Dedifferentiated amniotic fluid mesenchymal stem cell (primary cell): ENCODE measurements around the gene COL4A5.
A peak's percentile ranks its signal among the peaks of the same experiment; 100 is the strongest.
"Not testable (repeated sequence)": the region's sequence is repeated elsewhere in the genome, so short reads cannot be mapped to it uniquely, and the experiment has no call there.

Source experiments
- DNase-seq: peaks from one replicate; pipeline ENCODE4 v3.0.0-alpha.2; 2016; ENCODE audit errors: extremely low spot score

COL4A5 gene

DNA sequence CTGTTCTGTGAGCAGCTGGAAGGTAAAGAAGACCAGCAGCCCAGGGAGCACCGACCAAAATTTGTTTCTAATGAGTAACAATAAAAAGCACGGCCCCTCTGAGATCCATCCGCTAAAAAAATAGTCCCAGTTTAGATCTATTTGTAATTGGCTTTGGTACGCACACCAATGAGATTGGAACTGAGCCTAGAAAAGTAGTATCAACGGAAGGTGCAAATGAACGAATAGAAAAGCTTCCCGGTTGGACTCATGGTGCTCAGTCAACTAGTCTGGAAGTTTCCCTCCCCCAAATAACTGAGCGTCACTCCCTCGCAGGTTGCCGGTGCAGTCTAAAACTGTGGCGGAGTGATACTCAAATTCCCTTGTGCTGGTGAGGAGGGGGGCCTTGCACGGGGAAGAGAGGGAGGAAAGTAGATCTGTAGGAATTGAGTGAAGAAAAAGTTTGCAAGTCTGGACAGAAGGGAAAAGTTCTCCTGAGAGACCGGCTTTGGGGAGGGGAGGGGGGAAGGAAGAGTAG, at the start of gene COL4A5:
TSS of gene COL4A5 (plus strand) at position 413 of the 517 bp plus-strand sequence. CDS start 288 bp downstream, outside the sequence.
- DNase-seq: peak; percentile 78

DNA sequence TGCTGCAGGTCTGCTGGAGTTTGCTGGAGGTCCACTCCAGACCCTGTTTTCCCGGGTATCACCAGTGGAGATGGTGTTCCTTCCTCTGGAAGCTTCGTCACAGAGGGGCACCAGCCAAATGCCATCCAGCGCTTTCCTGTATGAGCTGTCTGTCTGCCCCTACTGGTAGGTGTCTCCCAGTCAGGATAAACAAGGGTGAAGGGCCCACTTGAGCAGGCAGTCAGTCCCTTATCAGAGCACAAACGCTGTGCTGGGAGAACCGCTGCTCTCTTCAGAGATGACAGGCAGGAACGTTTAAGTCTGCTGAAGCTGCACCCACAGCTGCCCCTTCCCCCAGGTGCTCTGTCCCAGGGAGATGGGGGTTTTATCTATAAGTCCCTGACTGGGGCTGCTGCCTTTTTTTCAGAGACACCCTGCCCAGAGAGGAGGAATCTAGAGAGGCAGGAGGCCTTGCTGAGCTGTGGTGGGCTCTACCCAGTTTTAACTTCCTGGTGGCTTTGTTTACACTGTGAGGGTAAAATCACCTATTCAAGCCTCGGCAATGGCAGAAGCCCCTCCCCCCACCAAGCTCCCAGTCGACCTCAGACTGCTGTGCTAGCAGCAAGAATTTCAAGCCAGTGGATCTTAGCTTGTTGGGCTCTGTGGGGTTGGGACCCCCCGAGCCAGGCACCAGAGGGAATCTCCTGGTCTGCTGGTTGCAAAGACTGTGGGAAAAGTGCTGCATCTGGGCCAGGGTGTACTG, 48.5 kb upstream of the COL4A5 start:
- not testable (repeated sequence) for DNase-seq

DNA sequence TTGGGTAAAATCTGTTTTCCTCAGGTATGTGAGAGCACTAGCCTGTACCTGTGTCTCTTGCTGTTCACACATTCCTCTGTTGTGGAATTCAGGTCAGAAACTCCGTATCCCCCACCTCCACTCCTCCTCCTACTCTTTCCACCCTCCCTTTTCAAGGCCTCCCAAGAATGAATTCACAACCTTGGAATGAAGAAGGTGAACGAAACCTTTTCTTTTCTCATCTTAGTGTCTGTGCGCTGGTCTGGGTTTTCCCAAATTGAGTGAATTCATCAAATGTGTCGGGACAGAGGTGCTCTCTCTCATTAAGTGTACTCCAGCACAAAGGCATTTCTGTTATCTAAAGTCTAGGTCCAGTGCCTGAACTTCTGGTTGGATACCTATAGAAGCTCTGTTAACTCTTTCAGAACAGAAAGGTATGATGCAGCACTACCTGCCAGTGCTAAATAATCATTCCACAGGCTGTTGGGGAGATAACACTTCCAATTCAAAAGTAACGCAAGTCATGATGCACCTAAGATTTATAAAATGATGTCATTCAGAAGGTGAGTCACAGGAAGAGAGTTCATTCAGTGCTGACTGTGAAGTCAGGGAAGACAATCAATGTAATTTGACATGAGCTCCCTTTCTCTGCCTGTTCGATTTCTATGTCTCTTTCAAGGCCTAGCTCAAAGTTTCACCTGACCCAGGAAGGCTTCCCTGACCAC, 43.3 kb upstream of the COL4A5 start:
- DNase-seq: no peak

DNA sequence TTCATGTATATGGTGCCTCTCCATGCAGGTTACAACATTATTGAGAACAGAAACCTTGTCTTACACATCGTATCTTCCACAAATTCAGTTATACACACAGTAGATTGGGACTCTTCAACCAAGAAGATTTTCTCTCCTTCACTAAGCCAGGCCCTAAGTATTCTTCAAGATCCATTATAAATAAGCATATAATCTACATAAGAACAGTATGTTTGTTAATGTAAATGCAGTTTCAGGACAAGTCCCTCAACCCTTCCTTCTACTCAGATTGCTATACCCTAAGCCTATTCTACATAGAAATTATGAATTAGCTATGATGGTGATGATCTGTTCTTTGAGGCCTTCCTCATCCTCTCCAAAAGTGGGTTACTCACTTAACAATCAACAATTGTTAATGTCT, 42.7 kb upstream of the COL4A5 start:
- no peak for DNase-seq

DNA sequence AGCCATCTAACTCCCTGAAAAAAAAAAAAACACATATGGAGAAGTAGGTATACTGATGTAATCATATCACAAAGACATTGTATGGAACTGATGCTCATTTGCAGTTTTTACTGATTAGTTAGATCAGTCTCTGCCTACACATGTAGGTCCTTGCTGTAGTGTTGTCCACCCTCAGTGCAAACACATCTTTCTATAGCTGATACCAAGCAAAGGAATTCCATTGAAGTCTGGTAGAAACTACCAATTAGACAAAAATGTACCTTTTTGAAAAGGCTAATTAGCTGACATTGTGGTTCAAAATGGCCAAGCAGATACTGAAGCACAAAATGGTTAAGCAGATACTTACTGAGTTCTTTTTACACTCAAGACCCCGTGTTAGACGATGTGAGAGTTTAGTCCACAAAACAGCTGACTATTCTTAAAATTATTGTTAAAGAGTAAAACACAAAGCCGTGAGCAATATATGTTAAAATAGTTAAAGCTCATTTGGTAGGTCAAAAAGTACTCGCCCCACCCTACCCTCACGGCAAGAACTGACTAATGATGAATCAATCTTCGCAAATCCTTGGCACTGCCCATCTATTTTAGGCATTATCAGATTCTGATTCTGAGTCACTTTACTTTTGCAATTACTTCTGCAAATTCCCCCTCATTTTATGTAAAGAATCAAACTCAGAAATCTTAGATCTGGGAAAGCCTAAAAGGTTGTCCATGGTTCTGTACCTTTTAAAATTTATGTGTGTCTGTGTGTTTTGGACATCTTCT, 41.8 kb upstream of the COL4A5 start:
- peak; percentile 29 for DNase-seq

DNA sequence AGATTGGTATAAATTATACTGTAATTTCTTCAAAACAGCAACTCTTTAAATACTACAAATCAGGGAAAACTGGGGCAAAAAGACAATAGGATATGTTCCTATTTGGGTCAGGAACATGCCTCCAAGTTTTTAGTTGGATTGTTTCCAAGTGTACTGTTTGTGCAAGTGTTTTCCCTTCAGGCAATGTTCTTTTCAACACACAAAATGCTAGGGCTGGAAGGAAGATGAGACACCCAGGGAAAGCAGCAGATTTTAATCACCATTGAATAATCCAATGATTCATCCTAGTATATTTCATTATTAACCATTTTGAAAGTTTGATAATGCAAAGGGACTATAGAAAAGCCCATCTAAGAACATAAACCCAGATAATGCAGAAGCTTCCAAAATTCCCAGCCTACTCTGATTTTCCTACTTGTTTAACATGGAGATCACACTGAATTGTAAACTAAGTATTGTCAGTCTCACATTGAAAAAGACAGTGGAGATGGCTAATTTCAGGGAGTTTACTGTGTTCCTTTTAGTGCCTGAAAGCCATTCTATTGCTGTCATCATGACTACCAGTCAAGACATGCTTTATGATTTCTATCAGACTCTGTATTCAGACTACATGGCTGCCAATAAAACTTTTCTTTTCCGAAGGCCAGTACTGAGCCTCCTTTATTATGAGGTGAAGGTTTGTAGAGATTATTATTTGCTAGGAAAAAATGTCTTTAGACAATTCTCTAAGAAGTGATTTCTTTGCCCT, 40.0 kb upstream of the COL4A5 start:
- no peak for DNase-seq

DNA sequence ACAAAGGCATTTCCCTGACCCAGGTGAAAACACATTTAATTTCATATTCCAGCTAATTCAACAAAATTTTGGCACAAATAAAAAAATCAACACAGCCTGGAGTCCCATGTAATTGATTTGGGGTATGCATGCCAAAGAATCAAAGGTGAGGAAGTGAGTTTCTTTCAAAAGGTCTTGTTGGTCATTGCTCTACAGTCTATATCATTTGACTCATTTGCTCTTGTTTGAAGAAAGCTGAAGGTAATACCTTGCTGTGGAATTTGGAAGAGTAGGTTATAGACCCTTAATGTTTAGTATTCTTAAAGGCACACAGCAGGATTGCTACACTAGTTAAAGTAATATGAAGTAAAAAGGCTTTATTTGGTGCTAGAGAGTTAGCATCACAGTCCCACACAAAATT, 26.9 kb upstream of the COL4A5 start:
- DNase-seq: no peak

DNA sequence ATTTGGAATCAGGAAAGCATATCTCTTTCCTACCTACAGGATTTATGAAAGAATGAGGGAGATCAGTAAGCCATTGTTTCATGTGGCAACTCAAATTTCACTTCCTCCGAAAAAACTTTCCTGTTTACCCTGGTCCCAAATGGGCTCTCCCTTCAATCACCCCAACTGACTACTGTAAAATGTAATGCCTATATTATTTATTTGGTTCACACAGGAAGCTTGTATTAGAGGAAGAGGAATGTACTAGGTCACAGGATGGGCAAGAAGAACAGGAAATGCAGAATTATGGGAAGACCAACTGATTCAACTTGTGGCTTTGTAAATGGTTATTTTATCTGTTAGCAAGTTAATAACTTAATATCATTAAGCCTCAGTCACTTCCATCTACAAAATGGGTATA, 24.5 kb upstream of the COL4A5 start:
- no peak for DNase-seq

DNA sequence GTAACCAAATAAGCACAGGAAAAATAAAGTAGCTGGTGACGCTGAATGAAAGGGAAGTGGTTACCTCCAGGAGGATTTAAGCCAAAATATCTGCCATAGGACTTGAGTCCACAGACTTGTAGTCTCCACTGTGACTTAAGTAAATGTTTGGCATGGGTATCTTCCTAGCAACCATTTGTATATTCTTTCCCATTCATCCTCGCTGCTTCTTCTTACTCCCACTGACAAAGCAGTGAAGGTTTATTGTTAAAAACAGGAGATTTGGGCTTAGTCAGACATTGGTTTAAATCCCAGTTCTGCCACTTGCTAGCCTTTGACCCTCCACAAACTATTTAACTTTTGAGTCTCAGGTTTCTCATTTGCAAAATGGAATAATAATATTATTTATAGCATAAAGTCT, 23.7 kb upstream of the COL4A5 start:
- DNase-seq: no peak

DNA sequence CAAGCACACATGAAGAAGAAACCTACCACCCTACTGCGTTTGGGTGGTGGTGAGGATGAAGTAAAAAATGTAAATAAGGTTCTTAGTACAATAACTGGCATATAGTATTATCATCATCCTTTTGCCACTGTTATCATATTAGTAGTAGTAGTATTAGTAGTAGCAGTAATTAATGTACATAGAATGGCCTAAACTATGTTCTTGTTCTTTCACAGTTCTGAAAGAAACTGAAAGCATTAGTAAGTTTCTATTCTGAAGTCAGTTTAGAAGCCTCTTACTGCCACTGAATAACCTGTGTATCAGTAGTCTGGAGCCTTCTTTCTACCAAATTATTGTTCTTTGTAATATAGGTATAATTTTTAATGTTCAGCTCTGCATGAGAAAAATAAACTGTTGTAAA, 22.4 kb upstream of the COL4A5 start:
- no peak for DNase-seq

DNA sequence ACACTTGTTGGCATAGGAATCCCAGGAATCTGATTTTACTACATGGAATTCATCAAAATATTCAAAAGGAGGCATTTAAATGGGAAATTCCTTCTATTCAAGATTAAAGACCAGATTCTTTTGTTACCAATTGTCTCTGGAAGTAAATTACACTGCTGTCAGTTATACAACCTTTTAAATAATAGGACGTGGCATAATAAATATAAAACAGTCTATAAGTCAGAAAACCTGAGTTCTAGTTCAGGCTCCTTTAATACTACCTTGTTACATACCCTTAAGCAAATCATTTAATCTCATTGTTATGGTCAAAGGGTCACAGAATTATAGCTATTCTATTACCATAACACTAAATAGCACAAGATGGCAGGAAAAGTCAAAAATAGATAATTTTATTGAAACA, 20.2 kb upstream of the COL4A5 start:
- DNase-seq: no peak

DNA sequence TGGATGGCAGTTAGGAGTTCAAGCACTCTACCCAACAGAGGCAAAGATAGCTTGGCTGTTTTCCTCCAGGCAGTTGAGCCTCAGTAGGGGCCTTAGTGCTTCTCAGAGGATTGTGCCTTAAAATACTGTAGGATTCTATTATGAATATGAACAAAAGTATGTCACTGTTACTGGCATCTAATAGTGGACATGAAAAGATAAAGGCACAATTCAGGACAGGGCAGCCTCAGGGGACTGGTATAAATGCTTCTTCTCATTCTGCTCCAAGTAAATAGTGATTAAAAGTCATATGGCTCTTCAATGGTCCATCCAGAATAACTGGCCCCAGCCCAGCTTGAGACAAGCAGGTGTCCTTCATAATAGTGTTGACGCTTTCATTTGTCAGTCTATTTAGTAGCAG, 19.2 kb upstream of the COL4A5 start:
- DNase-seq: no peak

DNA sequence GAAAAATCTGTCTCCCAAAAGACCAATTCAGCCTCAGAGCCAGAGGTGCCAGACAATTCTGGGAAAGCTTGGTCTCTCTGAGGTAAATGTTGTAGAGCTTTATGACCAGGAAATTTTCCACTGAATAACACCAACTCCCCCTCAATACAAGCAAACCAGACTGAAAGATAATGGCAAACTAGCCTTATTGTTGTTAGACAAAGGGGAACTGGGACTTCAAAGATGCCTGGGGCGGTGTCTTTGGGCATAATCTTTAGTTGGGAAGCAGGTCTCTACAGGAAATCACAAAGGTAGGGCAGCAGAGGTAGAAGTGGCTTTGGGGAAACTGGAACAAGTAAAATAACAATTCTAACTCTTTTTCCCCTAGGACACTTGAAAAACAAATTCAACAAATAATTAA, 13.4 kb upstream of the COL4A5 start:
- no peak for DNase-seq

DNA sequence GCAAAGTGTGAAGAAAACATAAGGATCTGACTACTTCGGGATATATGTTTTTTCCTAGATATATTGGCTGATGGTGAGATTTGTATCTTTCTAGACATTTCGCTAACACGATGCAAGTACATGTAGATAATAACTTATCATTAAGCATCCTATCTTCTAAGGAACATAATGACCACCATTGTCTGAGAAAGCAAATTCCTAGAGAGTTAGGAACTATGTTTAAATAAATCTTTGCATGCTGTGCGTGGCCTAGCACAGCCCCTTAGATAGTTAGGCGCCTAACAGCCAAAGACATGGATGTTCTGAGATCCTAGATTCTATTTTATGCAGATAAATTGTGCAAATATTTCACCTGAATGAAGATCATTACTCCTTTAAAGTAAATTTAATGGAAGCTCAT, 4.4 kb upstream of the COL4A5 start:
- DNase-seq: no peak

DNA sequence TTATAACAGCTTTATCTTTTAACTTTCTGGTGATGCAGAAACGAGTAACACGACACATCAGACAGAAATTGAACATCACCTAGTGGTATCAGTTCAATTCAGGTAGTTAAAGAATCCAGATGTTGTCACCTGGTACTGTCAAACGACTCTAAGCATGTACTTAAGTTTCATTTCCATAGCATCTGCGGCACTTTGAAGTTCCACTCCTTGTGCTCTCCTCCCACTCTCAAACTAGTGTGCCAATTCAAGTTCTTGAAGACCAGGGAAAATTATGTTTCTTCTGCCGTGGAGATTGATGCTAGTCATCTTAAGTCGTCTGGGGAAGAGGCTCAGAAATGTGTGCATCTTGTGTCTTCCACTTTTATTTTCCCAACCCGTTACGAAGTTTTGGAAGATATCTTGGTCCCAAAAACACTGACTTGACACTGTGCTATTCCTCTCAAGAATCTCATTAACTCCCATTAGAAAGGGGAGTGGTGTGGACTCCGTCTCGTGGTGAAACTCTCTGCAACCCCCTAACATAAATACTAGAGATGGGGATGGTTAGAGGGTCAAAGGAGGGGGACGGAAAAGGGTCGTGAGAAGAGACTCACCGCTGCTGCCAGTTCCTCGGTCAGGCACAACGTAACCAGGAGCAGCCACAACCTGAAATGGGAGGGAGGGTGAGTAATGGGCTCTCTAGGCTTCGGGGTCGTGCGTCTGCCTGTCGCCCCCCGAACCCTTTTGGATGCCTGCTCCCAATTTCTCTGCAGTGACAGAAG, 2.1 kb upstream of the COL4A5 start:
- no peak for DNase-seq

DNA sequence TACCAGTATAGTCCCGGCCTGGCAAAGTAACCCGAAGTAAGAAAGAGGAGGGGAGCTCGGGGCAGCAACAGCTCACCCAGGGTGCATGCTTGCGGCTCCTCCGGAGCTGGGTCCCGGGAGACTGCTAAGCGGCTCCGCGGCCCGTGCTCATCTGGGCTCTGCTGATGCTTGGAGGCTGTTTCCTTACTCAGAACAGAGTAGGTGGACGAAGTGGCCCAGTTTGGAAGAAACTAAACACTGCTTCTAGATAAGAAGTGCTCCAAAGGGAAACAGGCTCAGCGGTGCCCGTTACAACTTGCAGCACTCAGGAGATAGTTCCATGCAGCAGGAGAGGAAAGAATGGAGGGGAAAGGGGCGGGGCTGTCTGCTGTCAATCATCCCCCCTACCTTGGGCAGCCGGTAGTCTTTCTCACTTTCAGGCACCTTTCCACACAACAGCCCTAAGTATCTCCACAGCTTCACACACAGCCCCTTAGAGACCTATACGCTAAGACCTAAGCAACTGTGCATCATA, 1.5 kb upstream of the COL4A5 start, which contains the start of gene COL4A6:
TSS of gene COL4A6 (minus strand) at position 313 of the 514 bp plus-strand sequence. CDS start at position 87, 226 bp downstream.
- no peak for DNase-seq

DNA sequence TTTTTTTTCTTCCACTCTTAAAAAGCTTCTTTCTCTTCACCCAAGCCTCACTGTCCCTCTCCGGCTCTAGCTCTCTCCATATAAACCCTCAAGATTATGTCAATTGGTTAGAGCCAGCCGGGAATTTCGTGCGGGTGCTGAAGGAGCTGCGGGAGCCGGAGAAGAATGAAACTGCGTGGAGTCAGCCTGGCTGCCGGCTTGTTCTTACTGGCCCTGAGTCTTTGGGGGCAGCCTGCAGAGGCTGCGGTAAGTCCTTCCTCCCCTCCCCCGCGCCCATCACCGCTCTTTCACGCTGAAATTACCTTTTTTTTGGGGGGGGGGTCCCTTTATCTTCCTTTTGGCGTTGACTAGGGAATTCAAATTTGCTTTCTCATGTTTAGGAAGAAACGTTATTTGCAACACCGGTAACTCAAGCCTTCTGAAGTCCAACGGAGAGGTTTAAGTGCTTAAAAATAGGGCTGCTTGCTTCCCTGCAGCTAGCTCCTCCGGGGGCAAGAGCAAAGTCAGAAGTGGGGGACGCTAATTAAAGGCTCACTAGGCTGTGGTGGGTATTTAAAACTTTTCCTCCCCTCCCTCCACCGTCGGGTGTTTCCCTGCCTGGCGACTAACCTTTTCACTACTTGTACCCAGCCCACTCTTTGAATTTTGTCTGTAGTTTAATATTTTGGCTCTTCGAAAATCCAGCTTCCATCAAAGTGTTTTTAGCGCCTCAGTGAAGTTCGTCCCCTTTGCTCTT, 491 bp downstream of the COL4A5 start:
- DNase-seq: peak; percentile 20

DNA sequence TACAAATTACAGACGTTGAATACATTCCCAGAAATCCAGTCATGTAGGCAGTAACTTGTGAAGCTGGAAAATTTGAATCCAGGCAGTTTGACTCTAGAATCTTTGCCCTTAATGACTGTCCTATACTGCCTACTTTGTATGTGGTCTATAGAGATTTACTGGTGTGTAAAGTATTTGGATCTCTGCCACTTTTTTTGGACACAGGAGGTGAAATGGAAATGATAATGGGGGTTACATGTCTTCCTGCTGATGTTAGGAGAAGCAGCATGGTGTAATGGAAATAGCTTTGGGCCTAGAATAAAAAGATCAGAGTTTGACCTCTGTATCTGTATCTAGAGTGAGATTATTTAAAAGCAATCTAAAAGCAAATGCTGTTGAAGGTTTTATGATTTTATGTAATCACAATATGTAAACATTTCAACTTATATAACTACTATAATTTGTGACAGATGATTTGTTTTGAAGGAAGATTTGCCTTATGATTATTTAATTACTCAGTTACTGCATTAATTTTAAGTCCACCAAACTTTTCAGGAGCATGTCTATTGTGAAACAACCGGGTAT, 3.3 kb downstream of the COL4A5 start:
- no peak for DNase-seq

DNA sequence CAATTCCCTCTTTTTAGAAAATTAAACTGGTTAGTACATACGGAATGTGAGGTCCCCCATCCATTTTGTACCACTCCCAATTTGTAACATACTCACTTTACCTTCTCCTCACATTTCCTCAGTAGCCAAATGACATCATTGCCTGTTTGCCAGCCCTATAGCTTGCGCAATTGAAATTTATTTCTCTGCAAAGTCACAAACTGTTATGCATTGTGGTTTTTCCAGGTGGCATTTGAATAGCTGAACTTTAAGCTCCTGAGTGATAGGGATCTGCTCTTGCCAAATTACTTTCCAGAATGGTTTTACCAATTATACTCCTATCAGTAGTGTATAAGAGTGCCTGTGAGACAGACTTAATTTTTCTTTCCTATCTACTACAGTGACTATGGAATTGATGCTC, 7.7 kb downstream of the COL4A5 start:
- DNase-seq: no peak

DNA sequence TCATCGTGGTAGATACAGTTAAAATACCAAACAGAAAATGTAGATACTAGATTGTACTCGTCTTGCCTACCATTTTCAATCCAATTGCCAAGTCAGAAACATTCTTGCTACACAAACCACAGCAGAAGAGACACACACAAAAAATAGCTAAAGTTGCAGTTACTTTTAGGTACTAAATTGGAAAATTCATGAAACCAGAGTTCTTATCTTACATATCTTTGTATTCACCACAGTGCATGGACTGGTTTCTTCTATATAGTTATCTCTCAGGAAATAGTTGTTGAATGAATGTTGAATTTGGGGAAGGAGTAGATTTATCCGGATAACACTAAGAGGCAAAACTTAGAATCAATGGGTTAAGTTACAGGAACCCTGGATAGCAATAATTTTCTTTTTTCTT, 14.2 kb downstream of the COL4A5 start:
- no peak for DNase-seq
